Kidney epithelial cell (primary cell): ENCODE results near the gene CEACAM1. TPM values are rescaled to one million over a fixed set of nuclear protein-coding genes. Genes with fewer than 3 reads are reported as not detected.

Experiments used
- DNase-seq: peaks from one replicate; pipeline ENCODE4 v3.0.0-alpha.2; 2010; ENCODE audit warnings: low read depth
- H3K27me3 ChIP-seq: 2 replicates; pipeline ENCODE4 v1.6.0; 2011; ENCODE audit warnings: low read length; ENCODE audit not compliant: control insufficient read depth, insufficient read depth
- H3K36me3 ChIP-seq: 2 replicates; pipeline ENCODE4 v1.5.1; 2011; ENCODE audit warnings: low read length; ENCODE audit not compliant: control insufficient read depth, insufficient read depth
- H3K4me3 ChIP-seq: 2 replicates; pipeline ENCODE4 v1.5.1; 2011; ENCODE audit warnings: low read depth, mild to moderate bottlenecking, control low read depth, low read length
- CTCF ChIP-seq: IDR thresholded peaks from 2 replicates; pipeline ENCODE4 v1.5.1; 2011; ENCODE audit warnings: mild to moderate bottlenecking, moderate library complexity, low read length, control low read depth, inconsistent platforms; ENCODE audit not compliant: insufficient read depth, poor library complexity, severe bottlenecking
- total RNA-seq: library from RNA; depleted of rRNA; stranded (reverse); fragments of >200 nt; gene quantifications from 2 replicates; pipeline ENCODE4 v1.2.3, GENCODE V29; 2015

Gene CEACAM1
- total RNA-seq, 1 donor from 2014 or later: 2.1 TPM

- no peak overlapping the region for H3K4me3 ChIP-seq
- TF ChIP-seq CTCF: no peak
- H3K27me3 ChIP-seq: no peaks in the 10 kb centered on the region
- no peak for DNase-seq
- no peaks in the 10 kb centered on the region for H3K36me3 ChIP-seq
Observed at GRCh38 chr19:42521346-42522030, 6.8 kb downstream of the CEACAM1 start.

DNA sequence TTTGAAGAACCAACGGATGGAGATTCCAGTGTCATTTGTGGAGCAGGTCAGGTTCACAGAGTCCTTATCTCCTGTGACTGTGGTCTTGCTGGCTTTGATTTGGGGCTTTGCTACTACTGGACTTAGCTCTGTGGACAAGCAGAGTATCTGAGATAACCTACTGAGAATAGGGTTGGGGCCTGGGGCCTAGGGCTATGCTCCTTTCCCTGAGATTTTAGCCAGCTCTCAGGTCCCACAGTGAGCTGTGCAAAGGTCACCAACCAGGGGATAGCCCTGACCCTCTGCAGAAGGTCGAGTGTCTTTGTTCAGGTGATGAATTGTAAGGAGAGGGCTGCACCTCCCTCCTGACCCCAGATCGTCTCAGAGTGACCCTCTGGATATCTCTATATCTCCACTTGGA is 9.2 kb downstream of the CEACAM1 start:
- no peak for DNase-seq
- H3K36me3 ChIP-seq: no peaks in the 10 kb centered on the region

GRCh38 chr19:42516771-42517170 is 11.5 kb downstream of the CEACAM1 start:
- no peak overlapping the region for H3K4me3 ChIP-seq
- no peaks in the 10 kb centered on the region for H3K27me3 ChIP-seq
- DNase-seq: no peak
- no peaks in the 10 kb centered on the region for H3K36me3 ChIP-seq
- no peak for TF ChIP-seq CTCF

More for the DNA sequence above, 9.2 kb downstream of the CEACAM1 start:
- TF ChIP-seq CTCF: no peak
- Histone ChIP-seq H3K27me3 (no peaks in the 10 kb centered on the region), H3K4me3 (no peak overlapping the region)

- Histone ChIP-seq H3K4me3 (no peak overlapping the region), H3K36me3 (no peaks in the 10 kb centered on the region), H3K27me3 (no peaks in the 10 kb centered on the region)
- no peak for TF ChIP-seq CTCF
- DNase-seq: no peak
Observed at GRCh38 chr19:42515241-42515832, 12.9 kb downstream of the CEACAM1 start.

DNA sequence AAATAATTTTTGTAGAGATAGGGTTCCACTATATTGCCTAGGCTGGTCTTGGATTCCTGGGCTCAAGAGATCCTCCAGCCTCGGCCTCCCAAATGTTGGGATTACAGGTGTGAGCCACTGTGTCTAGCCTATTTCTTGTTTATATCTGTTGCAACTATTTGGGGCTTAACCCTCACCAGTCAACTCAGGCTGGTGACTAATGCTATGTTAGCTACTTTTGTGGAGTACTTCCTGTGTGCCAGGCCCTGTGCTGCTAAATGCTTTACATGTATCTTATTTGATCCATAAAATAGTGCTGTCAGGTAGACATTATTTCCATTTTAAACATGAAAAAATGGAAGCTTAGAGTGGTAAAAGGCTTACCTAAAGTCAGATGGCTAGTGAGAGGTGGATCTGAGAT is 13.8 kb downstream of the CEACAM1 start:
- TF ChIP-seq CTCF: no peak
- Histone ChIP-seq H3K36me3 (no peaks in the 10 kb centered on the region), H3K27me3 (no peaks in the 10 kb centered on the region), H3K4me3 (no peak overlapping the region)
- no peak for DNase-seq
